Upper lobe of left lung (tissue), 6 donors: ENCODE data around the gene HIVEP2. TPM values are rescaled to one million over a fixed set of nuclear protein-coding genes. Genes with fewer than 3 reads are reported as not detected.

Experiments used
- ATAC-seq, 2 donors: fragments of 200-7000 bp; cut with Tn5 transposase; one replicate each; pipeline ENCODE4 v1.9.1; 2022; ENCODE audit warnings: mild to moderate bottlenecking in 2 of 2, moderate library complexity in 2 of 2; ENCODE audit not compliant: low FRiP score in 2 of 2
- DNase-seq, 2 donors: peaks; one replicate each; pipeline ENCODE4 v3.0.0-alpha.2; 2019 to 2020
- H3K27ac ChIP-seq, 4 donors: fragments of 200-600 bp; sonication (generic); one replicate each; pipeline ENCODE4 v1.5.1; 2016 to 2019
- H3K27me3 ChIP-seq, 4 donors: fragments of 200-600 bp; sonication (generic); one replicate each; pipeline ENCODE4 v1.5.1; 2017 to 2019
- H3K36me3 ChIP-seq, 4 donors: fragments of 200-600 bp; sonication (generic); one replicate each; pipeline ENCODE4 v1.5.1; 2016 to 2019
- H3K4me1 ChIP-seq, 4 donors: fragments of 200-600 bp; sonication (generic); one replicate each; pipeline ENCODE4 v1.5.1; 2018 to 2019
- H3K4me3 ChIP-seq, 4 donors: fragments of 200-600 bp; sonication (generic); one replicate each; pipeline ENCODE4 v1.5.1; 2017 to 2019; ENCODE audit warnings: mild to moderate bottlenecking in 2 of 4, moderate library complexity in 1 of 4
- H3K9me3 ChIP-seq, 4 donors: fragments of 200-600 bp; sonication (generic); one replicate each; pipeline ENCODE4 v1.5.1; 2018 to 2019
- CTCF ChIP-seq, 6 experiments: fragments of 450-650 bp in 4 of 6; fragments of 200-600 bp in 2 of 6; sonication (generic) in 2 of 6; IDR thresholded peaks; one replicate each; pipeline ENCODE4 v1.5.1; 2016 to 2019; ENCODE audit warnings: antibody characterized with exemption in 6 of 6
- EP300 ChIP-seq, 4 donors: sonication (generic); formaldehyde crosslinking; IDR thresholded peaks; one replicate each; pipeline ENCODE4 v1.5.1; 2017; ENCODE audit warnings: antibody characterized with exemption in 4 of 4, control low read depth in 2 of 4
- POLR2A ChIP-seq, 4 donors: fragments of 450-650 bp; IDR thresholded peaks; one replicate each; pipeline ENCODE4 v1.5.1; 2016 to 2017; ENCODE audit warnings: antibody characterized with exemption in 4 of 4, mild to moderate bottlenecking in 2 of 4
- POLR2AphosphoS5 ChIP-seq, 2 donors: sonication (generic); formaldehyde crosslinking; IDR thresholded peaks; one replicate each; pipeline ENCODE4 v1.5.1; 2017; ENCODE audit warnings: antibody characterized with exemption in 2 of 2
- WGBS, 2 donors: methylation state at CpG; one replicate each; pipeline ENCODE4 v1.1.5; 2017 to 2018; 5-methylcytosine and 5-hydroxymethylcytosine counted together
- total RNA-seq, 6 donors: library from RNA; depleted of rRNA in 4 of 6; stranded (reverse); fragments of >200 nt in 4 of 6; gene quantifications; one replicate each; pipeline versions ENCODE4 v1.1.0 to v1.2.1, GENCODE V29; 2016 to 2021
- donor health status: DM: no; HTN: no; CAD: no; lungs with moderate emphysema.
- donor health status: DM: no; HTN: yes; CAD: no; lungs with severe emphysema.

HIVEP2 gene
- total RNA-seq, 6 donors from 2014 or later: 10.4 to 32.5 (median 19.6) TPM

GRCh38 chr6:142941018-142941417, 4.0 kb downstream of the HIVEP2 start:
- Histone ChIP-seq H3K27ac (no peak overlapping the region), H3K27me3 (no peaks in the 10 kb centered on the region), H3K36me3 (no peaks in the 10 kb centered on the region), H3K4me3 (no peak overlapping the region), H3K4me1 (peaks cover 13 to 16% (median 15%) of the 10 kb centered on the region in 4 donors), H3K9me3 (no peaks in the 10 kb centered on the region)
- DNase-seq: no peak
- WGBS, 2 donors: 83 to 90% methylated on average over 7 of the region's 7 CpGs
- TF ChIP-seq POLR2A (IDR thresholded peaks at IDR 0.05) (no peak), POLR2AphosphoS5 (IDR thresholded peaks at IDR 0.05) (no peak), CTCF (IDR thresholded peaks at IDR 0.05) (no peak), EP300 (IDR thresholded peaks at IDR 0.05) (no peak)
- ATAC-seq: no peak

DNA sequence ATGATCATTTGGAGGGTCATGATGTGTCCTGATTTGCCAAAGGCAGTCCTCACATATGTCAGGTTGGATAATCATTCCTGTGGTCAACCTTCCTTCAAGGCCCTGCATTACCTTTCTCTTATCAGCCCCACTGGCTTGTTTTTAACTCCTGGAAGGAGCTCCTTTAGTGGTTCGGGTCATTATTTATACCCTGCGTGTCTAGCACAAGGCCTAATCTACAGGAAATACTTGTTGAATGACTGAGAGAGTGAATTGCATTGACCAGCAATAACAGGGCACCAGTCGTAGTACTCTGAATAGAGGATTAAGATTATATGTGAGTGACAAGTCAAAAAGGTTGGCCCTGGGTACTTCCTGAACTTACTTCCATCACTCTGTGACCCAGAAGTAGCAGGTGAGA, 4.5 kb downstream of the HIVEP2 start:
- Histone ChIP-seq H3K4me3 (no peak overlapping the region), H3K27ac (no peak overlapping the region), H3K36me3 (no peaks in the 10 kb centered on the region), H3K27me3 (no peaks in the 10 kb centered on the region), H3K4me1 (peaks cover 13 to 16% (median 15%) of the 10 kb centered on the region in 4 donors), H3K9me3 (no peaks in the 10 kb centered on the region)
- ATAC-seq (no peak), DNase-seq (no peak)
- WGBS, 2 donors: 58 to 87% methylated on average over 3 of the region's 3 CpGs
- no peak for TF ChIP-seq CTCF (IDR thresholded peaks at IDR 0.05)
- TF ChIP-seq EP300 (IDR thresholded peaks at IDR 0.05): no peak
- no peak for TF ChIP-seq POLR2A (IDR thresholded peaks at IDR 0.05)
- TF ChIP-seq POLR2AphosphoS5 (IDR thresholded peaks at IDR 0.05): no peak

DNA sequence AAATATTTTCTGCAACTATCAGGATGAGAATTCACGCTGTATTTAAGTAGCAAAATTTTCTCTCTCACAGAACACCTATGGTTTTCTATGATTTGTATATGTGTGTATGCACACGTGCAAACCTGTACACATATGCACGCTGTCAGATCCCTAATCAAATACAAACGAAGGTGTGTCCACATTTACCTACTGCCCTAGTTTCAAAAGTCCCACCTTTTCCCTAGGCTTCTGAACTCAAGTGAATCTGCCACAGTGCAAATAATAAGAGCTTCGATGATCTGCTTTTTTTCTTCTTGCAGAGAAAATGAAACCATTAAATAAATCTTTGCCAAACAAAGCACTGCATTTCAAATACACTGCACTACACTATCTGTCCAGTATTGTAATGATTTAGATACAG, 6.5 kb downstream of the HIVEP2 start:
- ATAC-seq (no peak), DNase-seq (no peak)
- no peaks in the 10 kb centered on the region for H3K36me3 ChIP-seq
- TF ChIP-seq POLR2A (IDR thresholded peaks at IDR 0.05) (no peak), POLR2AphosphoS5 (IDR thresholded peaks at IDR 0.05) (no peak), EP300 (IDR thresholded peaks at IDR 0.05) (no peak), CTCF (IDR thresholded peaks at IDR 0.05) (no peak)
- H3K4me1 ChIP-seq: peaks cover 7 to 14% (median 9%) of the 10 kb centered on the region in 4 donors
- no peak overlapping the region for H3K4me3 ChIP-seq
- 73 to 75% methylated on average over 5 of the region's 5 CpGs for WGBS, 2 donors
- no peaks in the 10 kb centered on the region for H3K27me3 ChIP-seq
- H3K9me3 ChIP-seq: no peaks in the 10 kb centered on the region
- H3K27ac ChIP-seq: no peak overlapping the region

DNA sequence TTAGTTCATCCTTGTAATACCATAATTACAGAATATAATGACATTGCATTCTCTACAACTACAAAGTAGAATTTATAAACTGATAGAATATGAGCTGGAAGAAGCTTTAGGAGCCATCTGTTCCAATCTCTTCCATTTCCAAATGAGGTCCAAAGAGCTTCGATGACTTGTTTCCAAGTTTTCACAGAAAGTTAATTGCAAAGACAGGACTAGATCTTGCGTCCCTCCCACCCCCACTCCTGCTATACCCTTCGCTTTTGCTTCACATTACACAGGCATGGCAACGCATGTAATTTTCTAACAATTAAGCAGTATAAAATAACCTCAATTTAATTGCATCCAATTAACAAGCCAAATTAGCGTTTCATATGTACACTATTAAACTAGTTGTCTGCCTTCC, 7.0 kb downstream of the HIVEP2 start:
- no peaks in the 10 kb centered on the region for H3K36me3 ChIP-seq
- no peak overlapping the region for H3K27ac ChIP-seq
- DNase-seq (no peak), ATAC-seq (no peak)
- 90 to 94% methylated on average over 5 of the region's 5 CpGs for WGBS, 2 donors
- H3K4me3 ChIP-seq: no peak overlapping the region
- H3K27me3 ChIP-seq: no peaks in the 10 kb centered on the region
- no peaks in the 10 kb centered on the region for H3K9me3 ChIP-seq
- no peak for TF ChIP-seq EP300 (IDR thresholded peaks at IDR 0.05)
- no peak for TF ChIP-seq POLR2AphosphoS5 (IDR thresholded peaks at IDR 0.05)
- no peak for TF ChIP-seq CTCF (IDR thresholded peaks at IDR 0.05)
- no peak for TF ChIP-seq POLR2A (IDR thresholded peaks at IDR 0.05)
- H3K4me1 ChIP-seq: peaks cover 1 to 9% (median 4%) of the 10 kb centered on the region in 4 donors
